HAP-1 (cell line): ENCODE results near the gene ZNF593.

Source experiments
- DNase-seq, 2 experiments: peaks; one replicate each; pipeline ENCODE4 v3.0.0-alpha.2; 2016 to 2020; ENCODE audit warnings: low spot score in 2 of 2
- H3K27me3 ChIP-seq: fragments of 250-450 bp; sonication (Bioruptor Pico); 2 replicates; pipeline ENCODE4 v1.5.1; 2020; ENCODE audit warnings: low read depth, mild to moderate bottlenecking, moderate library complexity
- H3K36me3 ChIP-seq: fragments of 250-450 bp; sonication (Bioruptor Pico); replicated peaks from 2 replicates; pipeline ENCODE4 v1.5.1; 2020; ENCODE audit warnings: mild to moderate bottlenecking
- H3K4me1 ChIP-seq: fragments of 250-450 bp; sonication (Bioruptor Pico); 2 replicates; pipeline ENCODE4 v1.5.1; 2020; ENCODE audit warnings: mild to moderate bottlenecking
- H3K4me3 ChIP-seq: fragments of 250-450 bp; sonication (Bioruptor Pico); 2 replicates; pipeline ENCODE4 v1.5.1; 2020; ENCODE audit warnings: mild to moderate bottlenecking, moderate library complexity
- H3K9me3 ChIP-seq: fragments of 250-450 bp; sonication (Bioruptor Pico); 2 replicates; pipeline ENCODE4 v1.5.1; 2020; ENCODE audit warnings: mild to moderate bottlenecking, moderate library complexity
- in situ Hi-C: fragments of 300-500 bp; cut with MboI; formaldehyde crosslinking; loops from 3 replicates; pipeline ENCODE4 v1.14.3; 2020; ENCODE audit warnings: low sequenced_read_pairs, inconsistent platforms, mixed read lengths

Gene ZNF593

DNA sequence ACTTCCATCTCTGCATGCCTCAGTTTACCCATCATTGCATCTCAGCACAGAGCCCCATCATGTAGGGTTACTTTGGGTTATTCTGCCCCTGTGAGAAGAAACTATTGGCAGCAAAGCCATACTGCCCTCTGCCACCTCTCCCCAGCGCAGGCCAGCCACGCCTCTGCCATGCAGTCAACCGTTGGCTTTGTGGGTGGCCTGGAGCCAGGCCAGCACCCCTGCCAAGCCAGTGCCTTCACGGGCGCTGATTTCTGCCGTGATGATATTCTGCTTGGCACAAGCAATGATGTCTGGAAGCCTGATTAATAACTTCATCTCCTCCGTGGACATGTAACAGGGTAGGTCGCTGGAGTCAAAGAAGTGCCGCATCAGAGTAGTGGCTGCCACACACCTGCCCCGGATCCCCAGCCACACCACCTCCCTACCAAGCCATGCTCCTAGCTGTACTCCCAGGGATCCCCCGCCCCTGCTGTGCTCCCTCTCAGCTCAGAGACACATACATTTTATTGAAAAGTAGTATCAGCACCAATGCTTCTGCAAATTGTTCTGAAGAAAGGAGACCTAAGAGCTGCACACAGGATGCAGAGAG lies 49.3 kb downstream of the ZNF593 start:
- Histone ChIP-seq H3K36me3 (no peaks in the 10 kb centered on the region), H3K4me1 (peaks cover 9% of the 10 kb centered on the region), H3K9me3 (no peaks in the 10 kb centered on the region), H3K4me3 (no peak overlapping the region), H3K27me3 (no peaks in the 10 kb centered on the region)
- in situ Hi-C loops, result no loop called here
- no peak for DNase-seq
